HCT116 (cell line): Measurements from ENCODE around the gene PIEZO2. TPM values are rescaled to one million over a fixed set of nuclear protein-coding genes. Genes with fewer than 3 reads are reported as not detected.
A peak's percentile ranks its signal among the peaks of the same experiment; 100 is the strongest.

Source experiments
- ATAC-seq: fragments of 200-7000 bp; cut with Tn5 transposase; 2 replicates; pipeline ENCODE4 v1.9.1; 2020; ENCODE audit warnings: mild to moderate bottlenecking, moderate library complexity
- BruUV-seq: library from RNA; stranded (reverse); fragments of 400-500 nt; replicated peaks from 2 replicates; lab custom pipeline; 2021; lab: Mats Ljungman, UMichigan
- CTCF ChIA-PET: fragments of 300-600 bp; sonication (Branson Sonifier 250); formaldehyde crosslinking; loops from one replicate; lab custom pipeline; 2021; ENCODE audit warnings: antibody characterized with exemption; lab: Charles Lee
- POLR2A ChIA-PET: fragments of 300-600, 350-600 bp; sonication (Branson Sonifier 250); formaldehyde crosslinking; loops from one replicate; lab custom pipeline; 2021; ENCODE audit warnings: antibody characterized with exemption; lab: Charles Lee
- RAD21 ChIA-PET, 2 experiments: fragments of 300-600 bp; sonication (Branson Sonifier 250); formaldehyde crosslinking; loops; one replicate each; lab custom pipeline; 2023; ENCODE audit warnings: low total read pairs in 2 of 2; ENCODE audit not compliant: uncharacterized antibody in 2 of 2, unreplicated experiment in 2 of 2, low non-redundant PET in 1 of 2; lab: Charles Lee
- DNase-seq: peaks from one replicate; pipeline ENCODE4 v3.0.0-alpha.2; 2010; ENCODE audit warnings: low read depth, low spot score
- H2AFZ ChIP-seq: fragments of 200-600 bp; shearing (Covaris generic), sonication (generic); 2 replicates; pipeline ENCODE4 v1.6.1; 2017; ENCODE audit warnings: low read depth, mixed run types, mixed read lengths, antibody characterized with exemption, low read length; ENCODE audit not compliant: poor library complexity, severe bottlenecking
- H3K27ac ChIP-seq: 2 replicates; pipeline ENCODE4 v1.5.1; 2012; ENCODE audit warnings: low read depth, low read length
- H3K27me3 ChIP-seq: fragments of 200-600 bp; sonication (generic); 2 replicates; pipeline ENCODE4 v1.6.1; 2016; ENCODE audit warnings: mixed run types, low read length, mixed read lengths; ENCODE audit not compliant: insufficient read depth
- H3K36me3 ChIP-seq, 2 experiments: fragments of 200-500 bp in 1 of 2; fragments of 200-600 bp in 1 of 2; sonication (Bioruptor generic) in 1 of 2; sonication (generic) in 1 of 2; 2 replicates each; pipeline versions ENCODE4 v1.5.1 to v1.6.1; 2014 to 2016; ENCODE audit warnings: low read length in 2 of 2, inconsistent platforms in 1 of 2, mixed read lengths in 1 of 2, mixed run types in 1 of 2; ENCODE audit not compliant: insufficient read depth in 2 of 2, control insufficient read depth in 1 of 2
- H3K4me1 ChIP-seq, 2 experiments: fragments of 200-600 bp in 1 of 2; sonication (generic) in 1 of 2; 2 replicates each; pipeline versions ENCODE4 v1.5.1 to v1.6.1; 2012 to 2017; ENCODE audit warnings: low read length in 2 of 2, inconsistent platforms in 1 of 2, mild to moderate bottlenecking in 1 of 2, mixed read lengths in 1 of 2, mixed run types in 1 of 2, moderate library complexity in 1 of 2; ENCODE audit not compliant: insufficient read depth in 2 of 2, control insufficient read depth in 1 of 2
- H3K4me2 ChIP-seq: fragments of 200-600 bp; sonication (generic); 2 replicates; pipeline ENCODE4 v1.6.1; 2017; ENCODE audit warnings: mixed run types, low read length, mixed read lengths
- H3K4me3 ChIP-seq, 2 experiments: fragments of 200-600 bp in 1 of 2; sonication (generic) in 1 of 2; replicated peaks in 1 of 2; 2 replicates each; pipeline ENCODE4 v1.5.1; 2011 to 2016; ENCODE audit warnings: low read length in 2 of 2, control low read depth in 1 of 2, low read depth in 1 of 2, mild to moderate bottlenecking in 1 of 2, mixed read lengths in 1 of 2, mixed run types in 1 of 2
- H3K79me2 ChIP-seq: fragments of 200-600 bp; sonication (generic); 2 replicates; pipeline ENCODE4 v1.6.1; 2017; ENCODE audit warnings: mild to moderate bottlenecking, mixed run types, low read length, moderate library complexity, mixed read lengths; ENCODE audit not compliant: insufficient read depth
- H3K9ac ChIP-seq: fragments of 200-600 bp; sonication (generic); 2 replicates; pipeline ENCODE4 v1.6.1; 2016; ENCODE audit warnings: low read length, mixed read lengths
- H3K9me2 ChIP-seq: fragments of 200-600 bp; sonication (generic), shearing (Covaris generic); 2 replicates; pipeline ENCODE4 v1.6.1; 2017; ENCODE audit warnings: mixed run types, mild to moderate bottlenecking, moderate library complexity; ENCODE audit not compliant: insufficient read depth
- H3K9me3 ChIP-seq, 2 experiments: fragments of 200-500 bp in 1 of 2; fragments of 200-600 bp in 1 of 2; sonication (Bioruptor generic) in 1 of 2; sonication (generic) in 1 of 2; 2 replicates each; pipeline ENCODE4 v1.6.1; 2014 to 2017; ENCODE audit warnings: low read length in 2 of 2, mixed read lengths in 2 of 2, inconsistent platforms in 1 of 2, low read depth in 1 of 2, mild to moderate bottlenecking in 1 of 2, mixed run types in 1 of 2, moderate library complexity in 1 of 2; ENCODE audit not compliant: control insufficient read depth in 1 of 2, insufficient read depth in 1 of 2
- H4K20me1 ChIP-seq: fragments of 200-600 bp; sonication (generic), shearing (Covaris generic); 2 replicates; pipeline ENCODE4 v1.6.1; 2017; ENCODE audit warnings: mixed run types, mild to moderate bottlenecking, moderate library complexity; ENCODE audit not compliant: insufficient read depth
- CEBPB ChIP-seq: IDR thresholded peaks from 2 replicates; pipeline ENCODE4 v1.6.1; 2012; ENCODE audit warnings: low read depth
- EZH2phosphoT487 ChIP-seq: fragments of 200-600 bp; IDR thresholded peaks from 2 replicates; pipeline ENCODE4 v1.6.1; 2018; ENCODE audit warnings: antibody characterized with exemption, borderline replicate concordance
- FOSL1 ChIP-seq: IDR thresholded peaks from 2 replicates; pipeline ENCODE4 v1.6.1; 2012; ENCODE audit warnings: low read depth
- MAX ChIP-seq: IDR thresholded peaks from 2 replicates; pipeline ENCODE4 v1.6.1; 2012
- RAD21 ChIP-seq: IDR thresholded peaks from 2 replicates; pipeline ENCODE4 v1.6.1; 2012; ENCODE audit warnings: low read depth, mild to moderate bottlenecking
- REST ChIP-seq: IDR thresholded peaks from 2 replicates; pipeline ENCODE4 v1.6.1; 2012; ENCODE audit warnings: low read depth
- SIN3A ChIP-seq: IDR thresholded peaks from 2 replicates; pipeline ENCODE4 v1.6.1; 2012; ENCODE audit warnings: low read depth
- SRF ChIP-seq: IDR thresholded peaks from 2 replicates; pipeline ENCODE4 v1.6.1; 2012; ENCODE audit warnings: low read depth
- YY1 ChIP-seq: IDR thresholded peaks from 2 replicates; pipeline ENCODE4 v1.6.1; 2011; ENCODE audit warnings: low read length, low read depth, moderate library complexity, mild to moderate bottlenecking; ENCODE audit not compliant: insufficient replicate concordance; ENCODE audit errors: extremely low read depth
- ZBTB33 ChIP-seq: IDR thresholded peaks from 2 replicates; pipeline ENCODE4 v1.6.1; 2011; ENCODE audit warnings: mild to moderate bottlenecking, low read length, moderate library complexity; ENCODE audit not compliant: insufficient replicate concordance; ENCODE audit errors: extremely low read depth
- ZFX ChIP-seq: fragments of 450-650 bp; IDR thresholded peaks from 2 replicates; pipeline ENCODE4 v1.6.1; 2017
- ZNF274 ChIP-seq: fragments of 200-500 bp; sonication (Bioruptor generic); IDR thresholded peaks from 2 replicates; pipeline ENCODE4 v1.6.1; 2014; ENCODE audit warnings: mild to moderate bottlenecking, low read depth, low read length, inconsistent platforms
- intact Hi-C: fragments of 100-400 bp; cut with micrococcal nuclease; formaldehyde crosslinking; loops from 2 replicates; pipeline ENCODE4 v1.10.0; 2022
- total RNA-seq: library from RNA; stranded (reverse); gene quantifications from one replicate; pipeline ENCODE4 v1.2.1, GENCODE V29; 2021; ENCODE audit not compliant: unreplicated experiment

PIEZO2 gene
- total RNA-seq, 1 experiment from 2014 or later = 0.34 TPM

- H3K4me3 ChIP-seq = no peak overlapping the region
- intact Hi-C loops = loop anchor here (2.0 to 5.0 kb wide), 4 partner anchors 50 to 700 kb away; no protein-coding TSS in a partner anchor
- H4K20me1 ChIP-seq = no peaks in the 10 kb centered on the region
- H3K27me3 ChIP-seq = peaks cover 29% of the 10 kb centered on the region
- H3K4me2 ChIP-seq = no peak overlapping the region
- POLR2A ChIA-PET = no interaction called here
- H2AFZ ChIP-seq = no peak overlapping the region
- no TSS peak for BruUV-seq
- TF ChIP-seq ZNF274 (no peak), YY1 (no peak), FOSL1 (no peak), MAX (no peak), ZFX (no peak)
- TF ChIP-seq, all 23 proteins: peak for 0
- ATAC-seq = no peak
- Histone ChIP-seq H3K36me3 (no peaks in the 10 kb centered on the region), H3K9me3 (no peaks in the 10 kb centered on the region), H3K9ac (no peak overlapping the region), H3K79me2 (no peaks in the 10 kb centered on the region), H3K9me2 (no peaks in the 10 kb centered on the region), H3K4me1 (no peaks in the 10 kb centered on the region), H3K27ac (no peak overlapping the region)
- ChIA-PET CTCF (interaction anchor here (1.2 to 2.6 kb wide), 9 partner anchors 11 to 666 kb away, joined by 3 to 42 read pairs (median 6); partner anchors contain the start of gene NAPG), RAD21 (no interaction called here)
- DNase-seq = no peak
These were observed 296.7 kb downstream of the PIEZO2 start for GRCh38 chr18:10852385-10853303.

GRCh38 chr18:10851824-10852319 is 297.5 kb downstream of the PIEZO2 start:
- RAD21 ChIA-PET = no interaction called here
- no peak for TF ChIP-seq REST
- no peak for TF ChIP-seq SIN3A
- no peak for TF ChIP-seq EZH2phosphoT487
- no peak for TF ChIP-seq SRF
- no peak for TF ChIP-seq CEBPB
- TF ChIP-seq MAX = no peak
- TF ChIP-seq ZBTB33 = no peak
- peak; percentile 63 for TF ChIP-seq RAD21

More at GRCh38 chr18:10851824-10852319, 297.5 kb downstream of the PIEZO2 start:
- intact Hi-C loops = loop anchor here (1.0 to 5.0 kb wide), 6 partner anchors 50 to 700 kb away; no protein-coding TSS in a partner anchor
- ChIA-PET POLR2A (no interaction called here), CTCF (interaction anchor here (0.7 to 2.6 kb wide), 20 partner anchors 8 to 702 kb away, joined by 3 to 42 read pairs (median 5); partner anchors contain the start of gene NAPG)
- peak; percentile 27 for DNase-seq
- Histone ChIP-seq H2AFZ (no peak overlapping the region), H3K27me3 (peaks cover 26% of the 10 kb centered on the region), H3K9me3 (no peaks in the 10 kb centered on the region), H3K27ac (no peak overlapping the region), H3K9me2 (no peaks in the 10 kb centered on the region), H3K36me3 (no peaks in the 10 kb centered on the region), H3K79me2 (no peaks in the 10 kb centered on the region), H3K9ac (no peak overlapping the region), H4K20me1 (no peaks in the 10 kb centered on the region), H3K4me3 (no peak overlapping the region), H3K4me2 (no peak overlapping the region), H3K4me1 (no peaks in the 10 kb centered on the region)
- no peak for ATAC-seq
- no TSS peak for BruUV-seq
